ENCODE results near the gene TBX2. TPM values are rescaled to one million over a fixed set of nuclear protein-coding genes. Genes with fewer than 3 reads are reported as not detected.

Gene TBX2
- polyA plus RNA-seq, 1 donor (not counting 4 experiments of a cell fraction or from before 2014, with no cell fraction given) = not detected

GRCh38 chr17:61420745-61421398, 21.2 kb downstream of the TBX2 start:
- H3K9me3 ChIP-seq (ENCODE audit: control insufficient read depth, low read depth, low read length) = no peaks in the 10 kb centered on the region
- dilution Hi-C loops (cut with MboI; ENCODE audit: extremely low pct_ligation_motif_present, low sequenced_read_pairs) = no loop called here
- H3K27me3 ChIP-seq (ENCODE audit: control insufficient read depth, extremely low read depth, insufficient read depth, low read length) = no peaks in the 10 kb centered on the region
- no peak for DNase-seq (ENCODE audit: low read depth, low spot score)
- H3K4me3 ChIP-seq (ENCODE audit: control insufficient read depth in 2 of 3, extremely low read depth in 1 of 3, insufficient read depth in 2 of 3, low read depth in 1 of 3, low read length in 3 of 3) = no peak overlapping the region
- no peaks in the 10 kb centered on the region for H3K79me2 ChIP-seq (ENCODE audit: control insufficient read depth, insufficient read depth, low read length)
- no peaks in the 10 kb centered on the region for H3K4me1 ChIP-seq (ENCODE audit: control insufficient read depth, extremely low read depth, insufficient read depth, low read length)
- H2AFZ ChIP-seq (ENCODE audit: control insufficient read depth, low read length) = no peak overlapping the region
- H4K20me1 ChIP-seq (ENCODE audit: control insufficient read depth, extremely low read depth, insufficient read depth, low read length) = no peaks in the 10 kb centered on the region
- H3K36me3 ChIP-seq (ENCODE audit: control insufficient read depth in 2 of 2, extremely low read depth in 1 of 2, insufficient read depth in 2 of 2, low read length in 2 of 2) = no peaks in the 10 kb centered on the region
- H3K9ac ChIP-seq (ENCODE audit: control insufficient read depth, extremely low read depth, insufficient read depth, low read length) = no peak overlapping the region
- H3K27ac ChIP-seq (ENCODE audit: control insufficient read depth, insufficient read depth, low read length) = no peak overlapping the region
- no peaks in the 10 kb centered on the region for H3K9me1 ChIP-seq (ENCODE audit: control insufficient read depth, extremely low read depth, insufficient read depth, low read length)
- TF ChIP-seq CTCF (optimal IDR thresholded peaks at IDR 0.05 in 1 of 3, IDR thresholded peaks at IDR 0.05 in 1 of 3, conservative IDR thresholded peaks at IDR 0.05 in 1 of 3; ENCODE audit: extremely low read depth in 1 of 3, insufficient read depth in 2 of 3, low read length in 3 of 3) (no peak), EZH2 (IDR thresholded peaks at IDR 0.05; ENCODE audit: low read length) (no peak)
- H3K4me2 ChIP-seq (ENCODE audit: control insufficient read depth, extremely low read depth, insufficient read depth, low read depth, low read length) = no peak overlapping the region
- no peak for FAIRE-seq

DNA sequence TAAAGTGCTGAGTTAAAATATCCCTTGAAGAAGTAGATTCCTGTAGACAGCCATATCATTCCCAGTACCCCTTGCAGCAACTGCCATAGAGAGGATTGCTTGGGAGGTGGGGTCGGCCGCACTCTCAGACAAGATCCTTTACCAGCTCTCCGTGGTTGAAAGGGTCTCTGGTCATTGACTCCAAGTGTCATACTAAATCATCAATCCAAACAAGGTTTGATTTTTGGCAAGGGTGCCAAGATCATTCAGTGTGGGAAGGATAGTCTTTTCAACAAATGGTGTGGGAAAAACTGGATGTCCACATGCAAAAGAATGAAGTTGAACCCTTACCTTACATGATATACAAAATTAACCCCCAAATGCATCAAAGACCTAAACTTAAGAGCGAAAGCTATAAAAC, 21.8 kb downstream of the TBX2 start:
- dilution Hi-C loops (cut with MboI; ENCODE audit: extremely low pct_ligation_motif_present, low sequenced_read_pairs) = no loop called here
- Histone ChIP-seq H4K20me1 (ENCODE audit: control insufficient read depth, extremely low read depth, insufficient read depth, low read length) (no peaks in the 10 kb centered on the region), H2AFZ (ENCODE audit: control insufficient read depth, low read length) (no peak overlapping the region), H3K4me2 (ENCODE audit: control insufficient read depth, extremely low read depth, insufficient read depth, low read depth, low read length) (no peak overlapping the region), H3K79me2 (ENCODE audit: control insufficient read depth, insufficient read depth, low read length) (no peaks in the 10 kb centered on the region), H3K36me3 (ENCODE audit: control insufficient read depth in 2 of 2, extremely low read depth in 1 of 2, insufficient read depth in 2 of 2, low read length in 2 of 2) (no peaks in the 10 kb centered on the region), H3K9ac (ENCODE audit: control insufficient read depth, extremely low read depth, insufficient read depth, low read length) (no peak overlapping the region), H3K4me1 (ENCODE audit: control insufficient read depth, extremely low read depth, insufficient read depth, low read length) (no peaks in the 10 kb centered on the region), H3K27me3 (ENCODE audit: control insufficient read depth, extremely low read depth, insufficient read depth, low read length) (no peaks in the 10 kb centered on the region), H3K9me3 (ENCODE audit: control insufficient read depth, low read depth, low read length) (no peaks in the 10 kb centered on the region), H3K4me3 (ENCODE audit: control insufficient read depth in 2 of 3, extremely low read depth in 1 of 3, insufficient read depth in 2 of 3, low read depth in 1 of 3, low read length in 3 of 3) (no peak overlapping the region), H3K27ac (ENCODE audit: control insufficient read depth, insufficient read depth, low read length) (no peak overlapping the region), H3K9me1 (ENCODE audit: control insufficient read depth, extremely low read depth, insufficient read depth, low read length) (no peaks in the 10 kb centered on the region)
- TF ChIP-seq CTCF (optimal IDR thresholded peaks at IDR 0.05 in 1 of 3, IDR thresholded peaks at IDR 0.05 in 1 of 3, conservative IDR thresholded peaks at IDR 0.05 in 1 of 3; ENCODE audit: extremely low read depth in 1 of 3, insufficient read depth in 2 of 3, low read length in 3 of 3) (no peak), EZH2 (IDR thresholded peaks at IDR 0.05; ENCODE audit: low read length) (no peak)
- FAIRE-seq (no peak), DNase-seq (ENCODE audit: low read depth, low spot score) (no peak)

Data from keratinocyte (primary cell).